HepG2 (cell line): Measurements from ENCODE around the gene TP53. TPM values are rescaled to one million over a fixed set of nuclear protein-coding genes. Genes with fewer than 3 reads are reported as not detected.

Experiments used
- ERF ChIP-seq: IDR thresholded peaks from 2 replicates; pipeline ENCODE4 v1.6.1; 2018; ENCODE audit warnings: missing biosample characterization, missing genetic modification reagents
- HDAC2 ChIP-seq: sonication (generic); formaldehyde crosslinking; IDR thresholded peaks from 2 replicates; pipeline ENCODE4 v1.4.0; 2020; ENCODE audit warnings: missing genetic modification reagents
- HNF4A ChIP-seq: sonication (generic); formaldehyde crosslinking; IDR thresholded peaks from 2 replicates; pipeline ENCODE4 v1.4.0; 2020; ENCODE audit warnings: missing genetic modification reagents
- IKZF1 ChIP-seq: fragments of 450-650 bp; IDR thresholded peaks from 2 replicates; pipeline ENCODE4 v1.7.1; 2016
- KLF6 ChIP-seq: IDR thresholded peaks from 2 replicates; pipeline ENCODE4 v1.8.0; 2016; ENCODE audit warnings: missing biosample characterization, missing genetic modification reagents
- MAZ ChIP-seq, 2 experiments: sonication (generic) in 1 of 2; formaldehyde crosslinking in 1 of 2; IDR thresholded peaks; 2 replicates each; pipeline versions ENCODE4 v1.5.0 to v1.6.1; 2012 to 2020; ENCODE audit warnings: low read depth in 2 of 2, mild to moderate bottlenecking in 2 of 2, borderline replicate concordance in 1 of 2, improper control_type of control experiment in 1 of 2, low read length in 1 of 2, missing genetic modification reagents in 1 of 2, moderate library complexity in 1 of 2
- NR2F1 ChIP-seq, 2 experiments: fragments of 450-650 bp in 1 of 2; formaldehyde crosslinking in 1 of 2; IDR thresholded peaks; 2 replicates each; pipeline versions ENCODE4 v1.5.0 to v1.6.1; 2016 to 2020; ENCODE audit warnings: mild to moderate bottlenecking in 1 of 2, missing compliant biosample characterization in 1 of 2, missing genetic modification reagents in 1 of 2, moderate library complexity in 1 of 2
- PLRG1 ChIP-seq: fragments of 450-650 bp; conservative IDR thresholded peaks from 2 replicates; pipeline ENCODE4 v1.6.1; 2016
- SAP130 ChIP-seq: IDR thresholded peaks from 2 replicates; pipeline ENCODE4 v1.6.1; 2016; ENCODE audit warnings: low read depth
- SIN3B ChIP-seq: fragments of 150-350 bp; IDR thresholded peaks from 2 replicates; pipeline ENCODE4 v1.6.1; 2014; ENCODE audit warnings: low read length
- TCF12 ChIP-seq, 2 experiments: fragments of 450-650 bp in 1 of 2; sonication (generic) in 1 of 2; formaldehyde crosslinking in 1 of 2; IDR thresholded peaks; 2 replicates each; pipeline versions ENCODE4 v1.6.1 to v1.8.0; 2017 to 2022; ENCODE audit warnings: antibody characterized with exemption in 1 of 2, mild to moderate bottlenecking in 1 of 2, missing genetic modification reagents in 1 of 2, moderate library complexity in 1 of 2
- ZBTB7B ChIP-seq: sonication (generic); formaldehyde crosslinking; IDR thresholded peaks from 2 replicates; pipeline ENCODE4 v1.4.0; 2020; ENCODE audit warnings: missing genetic modification reagents
- ZNF253 ChIP-seq: sonication (generic); formaldehyde crosslinking; IDR thresholded peaks from 2 replicates; pipeline ENCODE4 v1.8.0; 2022; ENCODE audit warnings: mild to moderate bottlenecking, missing genetic modification reagents, borderline replicate concordance
- ZNF782 ChIP-seq: sonication (generic); formaldehyde crosslinking; IDR thresholded peaks from 2 replicates; pipeline ENCODE4 v1.4.0; 2020; ENCODE audit warnings: missing genetic modification reagents, mild to moderate bottlenecking, borderline replicate concordance
- polyA plus RNA-seq, 8 experiments: library from polyadenylated mRNA; depleted of rRNA in 3 of 8; stranded (reverse) in 7 of 8; unstranded in 1 of 8; fragments of >200 nt; fragmentation: Illumina TruSeq in 4 of 8; extraction: Trizol in 4 of 8; gene quantifications; 2 replicates each; pipeline versions ENCODE4 v1.2.1 to v1.2.3, GENCODE V29; 2011 to 2016; ENCODE audit warnings: low read depth in 4 of 8, missing spikeins in 1 of 8, mixed read lengths in 1 of 8; ENCODE audit not compliant: insufficient read depth in 1 of 8
- total RNA-seq, 5 experiments: library from RNA; depleted of rRNA; stranded (reverse); fragments of >200 nt; fragmentation: Illumina TruSeq; extraction: Trizol; gene quantifications; 2 replicates each; pipeline ENCODE4 v1.2.3, GENCODE V29; 2016; ENCODE audit warnings: low read depth in 1 of 5
- TF ChIP-seq, protein P1 (sequence below): sonication (generic); formaldehyde crosslinking; IDR thresholded peaks from 2 replicates; pipeline ENCODE4 v1.4.0; 2020; ENCODE audit warnings: missing genetic modification reagents
- TF ChIP-seq, protein P2 (sequence below): sonication (generic); formaldehyde crosslinking; IDR thresholded peaks from 2 replicates; pipeline ENCODE4 v1.9.0; 2022; ENCODE audit warnings: missing genetic modification reagents, mild to moderate bottlenecking, borderline replicate concordance
- TF ChIP-seq, protein P3 (sequence below): sonication (generic); formaldehyde crosslinking; IDR thresholded peaks from 2 replicates; pipeline ENCODE4 v1.5.1; 2020; ENCODE audit warnings: mild to moderate bottlenecking, missing genetic modification reagents, borderline replicate concordance

TP53 gene
- total and polyA plus RNA-seq, 2 of the 13 experiments (the other 11 are each of a cell fraction or from before 2014, with no cell fraction given) = 17.1 to 29.9 TPM

DNA sequence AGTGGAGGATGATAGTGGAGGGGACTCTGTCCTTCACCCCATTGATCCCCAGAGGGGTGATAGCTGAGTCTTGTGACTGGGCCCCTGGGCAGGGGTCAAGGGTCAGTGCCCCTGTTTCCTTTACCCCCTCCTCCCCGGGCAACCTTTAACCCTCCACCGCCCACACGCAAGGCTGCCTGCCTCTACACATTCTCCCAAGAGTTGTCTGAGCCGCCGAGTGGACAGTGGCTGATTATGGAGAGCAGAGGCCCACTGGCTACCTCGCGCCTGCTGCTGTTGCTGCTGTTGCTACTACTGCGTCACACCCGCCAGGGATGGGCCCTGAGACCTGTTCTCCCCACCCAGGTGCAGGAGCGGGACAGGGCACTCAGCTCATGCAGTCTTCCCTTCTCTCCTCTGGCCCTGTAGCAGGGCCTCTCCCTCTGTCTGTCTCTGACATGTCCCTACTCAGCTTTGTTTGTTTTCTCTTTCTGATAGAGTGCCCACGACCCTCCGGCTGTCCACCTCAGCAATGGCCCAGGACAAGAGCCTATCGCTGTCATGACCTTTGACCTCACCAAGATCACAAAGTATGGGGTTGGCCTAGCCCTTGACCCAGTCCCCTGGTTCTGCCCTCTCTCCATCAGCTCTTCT, 57.2 kb downstream of the TP53 start, which contains the start of gene SHBG (continued):
- no peak for TF ChIP-seq ZNF253 (CRISPR knock-in tag)
- no peak for TF ChIP-seq MAZ (IDR thresholded peaks at IDR 0.05; ENCODE audit: borderline replicate concordance, low read depth, low read length)
- TF ChIP-seq MAZ (CRISPR knock-in tag; IDR thresholded peaks at IDR 0.05; ENCODE audit: low read depth) = peak; percentile 54; the same call in 1 of the 2 replicates
- peak; percentile 75 for TF ChIP-seq HNF4A (CRISPR knock-in tag)
- TF ChIP-seq SAP130 (CRISPR knock-in tag) = 0 out of 2 replicates have a peak, but pooled peaks have one; percentile 26
- TF ChIP-seq ZBTB7B (CRISPR knock-in tag) = peak; percentile 46; the same call in 1 of the 2 replicates
- TF ChIP-seq, protein P1, sequence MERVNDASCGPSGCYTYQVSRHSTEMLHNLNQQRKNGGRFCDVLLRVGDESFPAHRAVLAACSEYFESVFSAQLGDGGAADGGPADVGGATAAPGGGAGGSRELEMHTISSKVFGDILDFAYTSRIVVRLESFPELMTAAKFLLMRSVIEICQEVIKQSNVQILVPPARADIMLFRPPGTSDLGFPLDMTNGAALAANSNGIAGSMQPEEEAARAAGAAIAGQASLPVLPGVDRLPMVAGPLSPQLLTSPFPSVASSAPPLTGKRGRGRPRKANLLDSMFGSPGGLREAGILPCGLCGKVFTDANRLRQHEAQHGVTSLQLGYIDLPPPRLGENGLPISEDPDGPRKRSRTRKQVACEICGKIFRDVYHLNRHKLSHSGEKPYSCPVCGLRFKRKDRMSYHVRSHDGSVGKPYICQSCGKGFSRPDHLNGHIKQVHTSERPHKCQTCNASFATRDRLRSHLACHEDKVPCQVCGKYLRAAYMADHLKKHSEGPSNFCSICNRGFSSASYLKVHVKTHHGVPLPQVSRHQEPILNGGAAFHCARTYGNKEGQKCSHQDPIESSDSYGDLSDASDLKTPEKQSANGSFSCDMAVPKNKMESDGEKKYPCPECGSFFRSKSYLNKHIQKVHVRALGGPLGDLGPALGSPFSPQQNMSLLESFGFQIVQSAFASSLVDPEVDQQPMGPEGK (CRISPR knock-in tag) = peak; percentile 70
- peak; percentile 20; the same call in 1 of the 2 replicates for TF ChIP-seq ERF (CRISPR knock-in tag)
- no peak for TF ChIP-seq TCF12 (IDR thresholded peaks at IDR 0.05)
- no peak for TF ChIP-seq TCF12 (CRISPR knock-in tag; IDR thresholded peaks at IDR 0.05)
- no peak for TF ChIP-seq SIN3B
- 0 out of 2 replicates have a peak, but pooled peaks have one; percentile 26 for TF ChIP-seq HDAC2
- TF ChIP-seq ZNF782 (CRISPR knock-in tag) = no peak
- TF ChIP-seq KLF6 = no peak
- TF ChIP-seq NR2F1 (CRISPR knock-in tag; IDR thresholded peaks at IDR 0.05) = peak; percentile 41 to 56; a peak in 3 of 4 replicates
- TF ChIP-seq PLRG1 = no peak
- TF ChIP-seq, protein P2, sequence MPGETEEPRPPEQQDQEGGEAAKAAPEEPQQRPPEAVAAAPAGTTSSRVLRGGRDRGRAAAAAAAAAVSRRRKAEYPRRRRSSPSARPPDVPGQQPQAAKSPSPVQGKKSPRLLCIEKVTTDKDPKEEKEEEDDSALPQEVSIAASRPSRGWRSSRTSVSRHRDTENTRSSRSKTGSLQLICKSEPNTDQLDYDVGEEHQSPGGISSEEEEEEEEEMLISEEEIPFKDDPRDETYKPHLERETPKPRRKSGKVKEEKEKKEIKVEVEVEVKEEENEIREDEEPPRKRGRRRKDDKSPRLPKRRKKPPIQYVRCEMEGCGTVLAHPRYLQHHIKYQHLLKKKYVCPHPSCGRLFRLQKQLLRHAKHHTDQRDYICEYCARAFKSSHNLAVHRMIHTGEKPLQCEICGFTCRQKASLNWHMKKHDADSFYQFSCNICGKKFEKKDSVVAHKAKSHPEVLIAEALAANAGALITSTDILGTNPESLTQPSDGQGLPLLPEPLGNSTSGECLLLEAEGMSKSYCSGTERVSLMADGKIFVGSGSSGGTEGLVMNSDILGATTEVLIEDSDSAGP (CRISPR knock-in tag) = 0 out of 2 replicates have a peak, but pooled peaks have one; percentile 50
- no peak for TF ChIP-seq IKZF1
- TF ChIP-seq, protein P3, sequence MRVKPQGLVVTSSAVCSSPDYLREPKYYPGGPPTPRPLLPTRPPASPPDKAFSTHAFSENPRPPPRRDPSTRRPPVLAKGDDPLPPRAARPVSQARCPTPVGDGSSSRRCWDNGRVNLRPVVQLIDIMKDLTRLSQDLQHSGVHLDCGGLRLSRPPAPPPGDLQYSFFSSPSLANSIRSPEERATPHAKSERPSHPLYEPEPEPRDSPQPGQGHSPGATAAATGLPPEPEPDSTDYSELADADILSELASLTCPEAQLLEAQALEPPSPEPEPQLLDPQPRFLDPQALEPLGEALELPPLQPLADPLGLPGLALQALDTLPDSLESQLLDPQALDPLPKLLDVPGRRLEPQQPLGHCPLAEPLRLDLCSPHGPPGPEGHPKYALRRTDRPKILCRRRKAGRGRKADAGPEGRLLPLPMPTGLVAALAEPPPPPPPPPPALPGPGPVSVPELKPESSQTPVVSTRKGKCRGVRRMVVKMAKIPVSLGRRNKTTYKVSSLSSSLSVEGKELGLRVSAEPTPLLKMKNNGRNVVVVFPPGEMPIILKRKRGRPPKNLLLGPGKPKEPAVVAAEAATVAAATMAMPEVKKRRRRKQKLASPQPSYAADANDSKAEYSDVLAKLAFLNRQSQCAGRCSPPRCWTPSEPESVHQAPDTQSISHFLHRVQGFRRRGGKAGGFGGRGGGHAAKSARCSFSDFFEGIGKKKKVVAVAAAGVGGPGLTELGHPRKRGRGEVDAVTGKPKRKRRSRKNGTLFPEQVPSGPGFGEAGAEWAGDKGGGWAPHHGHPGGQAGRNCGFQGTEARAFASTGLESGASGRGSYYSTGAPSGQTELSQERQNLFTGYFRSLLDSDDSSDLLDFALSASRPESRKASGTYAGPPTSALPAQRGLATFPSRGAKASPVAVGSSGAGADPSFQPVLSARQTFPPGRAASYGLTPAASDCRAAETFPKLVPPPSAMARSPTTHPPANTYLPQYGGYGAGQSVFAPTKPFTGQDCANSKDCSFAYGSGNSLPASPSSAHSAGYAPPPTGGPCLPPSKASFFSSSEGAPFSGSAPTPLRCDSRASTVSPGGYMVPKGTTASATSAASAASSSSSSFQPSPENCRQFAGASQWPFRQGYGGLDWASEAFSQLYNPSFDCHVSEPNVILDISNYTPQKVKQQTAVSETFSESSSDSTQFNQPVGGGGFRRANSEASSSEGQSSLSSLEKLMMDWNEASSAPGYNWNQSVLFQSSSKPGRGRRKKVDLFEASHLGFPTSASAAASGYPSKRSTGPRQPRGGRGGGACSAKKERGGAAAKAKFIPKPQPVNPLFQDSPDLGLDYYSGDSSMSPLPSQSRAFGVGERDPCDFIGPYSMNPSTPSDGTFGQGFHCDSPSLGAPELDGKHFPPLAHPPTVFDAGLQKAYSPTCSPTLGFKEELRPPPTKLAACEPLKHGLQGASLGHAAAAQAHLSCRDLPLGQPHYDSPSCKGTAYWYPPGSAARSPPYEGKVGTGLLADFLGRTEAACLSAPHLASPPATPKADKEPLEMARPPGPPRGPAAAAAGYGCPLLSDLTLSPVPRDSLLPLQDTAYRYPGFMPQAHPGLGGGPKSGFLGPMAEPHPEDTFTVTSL (CRISPR knock-in tag) = peak; percentile 20; the same call in 1 of the 2 replicates
